ENCODE measurements around the gene KAT5. TPM values are rescaled to one million over a fixed set of nuclear protein-coding genes. Genes with fewer than 3 reads are reported as not detected.

The KAT5 gene
- total and polyA plus RNA-seq, 2 of the 13 experiments (the other 11 are each of a cell fraction or from before 2014, with no cell fraction given): 35.2 to 48.3 TPM

- peak; percentile 84 for TF ChIP-seq ZNF605 (CRISPR knock-in tag; IDR thresholded peaks at IDR 0.05)
- 0 out of 2 replicates have a peak, but pooled peaks have one; percentile 27 for TF ChIP-seq ZZZ3 (CRISPR knock-in tag; IDR thresholded peaks at IDR 0.05; ENCODE audit: borderline replicate concordance)
- TF ChIP-seq NPAS2 (CRISPR knock-in tag; IDR thresholded peaks at IDR 0.05; ENCODE audit: borderline replicate concordance): no peak
- no peak for TF ChIP-seq ETS1 (CRISPR knock-in tag; IDR thresholded peaks at IDR 0.05)
- TF ChIP-seq ZNF552 (CRISPR knock-in tag; IDR thresholded peaks at IDR 0.05; ENCODE audit: borderline replicate concordance): peak; percentile 73; the same call in 1 of the 2 replicates
- peak; percentile 75; the same call in 1 of the 2 replicates for TF ChIP-seq ZNF230 (CRISPR knock-in tag; IDR thresholded peaks at IDR 0.05)
- TF ChIP-seq UBTF (CRISPR knock-in tag; IDR thresholded peaks at IDR 0.05): no peak
- TF ChIP-seq ZNF3 (CRISPR knock-in tag; IDR thresholded peaks at IDR 0.05): no peak
- TF ChIP-seq TARDBP (CRISPR knock-in tag; IDR thresholded peaks at IDR 0.05): no peak
- TF ChIP-seq SMAD3 (CRISPR knock-in tag; IDR thresholded peaks at IDR 0.05): no peak
- TF ChIP-seq MAZ (IDR thresholded peaks at IDR 0.05; ENCODE audit: borderline replicate concordance, low read depth, low read length): peak; percentile 51
- TF ChIP-seq MAZ (CRISPR knock-in tag; IDR thresholded peaks at IDR 0.05; ENCODE audit: low read depth): peak; percentile 83; the same call in 1 of the 2 replicates
- TF ChIP-seq ZNF234 (CRISPR knock-in tag; conservative IDR thresholded peaks at IDR 0.05): no peak
- no peak for TF ChIP-seq HMGXB3 (CRISPR knock-in tag; IDR thresholded peaks at IDR 0.05; ENCODE audit: borderline replicate concordance)
- TF ChIP-seq ZBTB46 (CRISPR knock-in tag; IDR thresholded peaks at IDR 0.05; ENCODE audit: borderline replicate concordance): 0 out of 2 replicates have a peak, but pooled peaks have one; percentile 16
- TF ChIP-seq TCF7L2 (IDR thresholded peaks at IDR 0.05; ENCODE audit: low read depth, low read length): no peak
- no peak for TF ChIP-seq PBX2 (CRISPR knock-in tag; IDR thresholded peaks at IDR 0.05)
- no peak for TF ChIP-seq PAWR (CRISPR knock-in tag; IDR thresholded peaks at IDR 0.05; ENCODE audit: borderline replicate concordance)
Observed at GRCh38 chr11:65662799-65663638, 49.0 kb upstream of the KAT5 start, which contains the start of gene RELA (continued).
